PC-3 (cell line): ENCODE results near the gene SIGLEC10.

ENCODE experiments used
- EZH2phosphoT487 ChIP-seq: fragments of 300-600 bp; sonication (generic); IDR thresholded peaks from 2 replicates; pipeline ENCODE4 v1.6.1; 2018; ENCODE audit warnings: mild to moderate bottlenecking, antibody characterized with exemption, low read length, borderline replicate concordance
- TF ChIP-seq, protein P1 (sequence below): fragments of 300-600 bp; sonication (generic); conservative IDR thresholded peaks from 2 replicates; pipeline ENCODE4 v1.5.1; 2017; ENCODE audit warnings: antibody characterized with exemption, low read depth, mild to moderate bottlenecking, low read length

DNA sequence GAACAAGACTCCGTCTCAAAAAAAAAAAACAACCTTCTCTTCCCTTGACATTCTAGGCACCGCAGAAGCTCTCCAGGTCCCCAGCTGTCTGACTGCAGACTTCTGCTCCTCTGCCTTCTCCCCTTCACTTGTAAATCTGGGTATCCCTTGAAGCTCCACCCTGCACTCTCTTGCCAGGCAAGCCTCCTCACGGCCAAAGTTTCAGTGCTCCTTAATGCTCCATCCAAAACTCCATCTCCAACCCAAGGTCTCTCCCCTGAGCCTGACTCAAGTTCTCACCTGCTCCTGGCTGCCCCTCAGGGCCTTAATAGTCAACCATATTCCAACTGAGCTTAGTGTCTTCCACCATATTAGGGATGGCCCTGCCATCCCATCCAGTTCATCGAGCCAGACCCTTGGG, 47.2 kb downstream of the SIGLEC10 start:
- no peak for TF ChIP-seq EZH2phosphoT487
- TF ChIP-seq, protein P1, sequence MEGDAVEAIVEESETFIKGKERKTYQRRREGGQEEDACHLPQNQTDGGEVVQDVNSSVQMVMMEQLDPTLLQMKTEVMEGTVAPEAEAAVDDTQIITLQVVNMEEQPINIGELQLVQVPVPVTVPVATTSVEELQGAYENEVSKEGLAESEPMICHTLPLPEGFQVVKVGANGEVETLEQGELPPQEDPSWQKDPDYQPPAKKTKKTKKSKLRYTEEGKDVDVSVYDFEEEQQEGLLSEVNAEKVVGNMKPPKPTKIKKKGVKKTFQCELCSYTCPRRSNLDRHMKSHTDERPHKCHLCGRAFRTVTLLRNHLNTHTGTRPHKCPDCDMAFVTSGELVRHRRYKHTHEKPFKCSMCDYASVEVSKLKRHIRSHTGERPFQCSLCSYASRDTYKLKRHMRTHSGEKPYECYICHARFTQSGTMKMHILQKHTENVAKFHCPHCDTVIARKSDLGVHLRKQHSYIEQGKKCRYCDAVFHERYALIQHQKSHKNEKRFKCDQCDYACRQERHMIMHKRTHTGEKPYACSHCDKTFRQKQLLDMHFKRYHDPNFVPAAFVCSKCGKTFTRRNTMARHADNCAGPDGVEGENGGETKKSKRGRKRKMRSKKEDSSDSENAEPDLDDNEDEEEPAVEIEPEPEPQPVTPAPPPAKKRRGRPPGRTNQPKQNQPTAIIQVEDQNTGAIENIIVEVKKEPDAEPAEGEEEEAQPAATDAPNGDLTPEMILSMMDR = no peak
